Measurements from ENCODE around the gene ZNF646. TPM values are rescaled to one million over a fixed set of nuclear protein-coding genes. Genes with fewer than 3 reads are reported as not detected.

ZNF646 gene
- total and polyA plus RNA-seq, 2 of the 13 experiments (the other 11 are each of a cell fraction or from before 2014, with no cell fraction given) = 3.4 to 10.9 TPM

- TF ChIP-seq, protein P1, sequence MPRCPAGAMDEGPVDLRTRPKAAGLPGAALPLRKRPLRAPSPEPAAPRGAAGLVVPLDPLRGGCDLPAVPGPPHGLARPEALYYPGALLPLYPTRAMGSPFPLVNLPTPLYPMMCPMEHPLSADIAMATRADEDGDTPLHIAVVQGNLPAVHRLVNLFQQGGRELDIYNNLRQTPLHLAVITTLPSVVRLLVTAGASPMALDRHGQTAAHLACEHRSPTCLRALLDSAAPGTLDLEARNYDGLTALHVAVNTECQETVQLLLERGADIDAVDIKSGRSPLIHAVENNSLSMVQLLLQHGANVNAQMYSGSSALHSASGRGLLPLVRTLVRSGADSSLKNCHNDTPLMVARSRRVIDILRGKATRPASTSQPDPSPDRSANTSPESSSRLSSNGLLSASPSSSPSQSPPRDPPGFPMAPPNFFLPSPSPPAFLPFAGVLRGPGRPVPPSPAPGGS (CRISPR knock-in tag; IDR thresholded peaks at IDR 0.05) = peak; percentile 91
- no peak for TF ChIP-seq ATM (IDR thresholded peaks at IDR 0.05; ENCODE audit: borderline replicate concordance)
- no peak; the same call in 1 of the 2 replicates for TF ChIP-seq ARID3A (IDR thresholded peaks at IDR 0.05; ENCODE audit: low read depth, low read length)
- TF ChIP-seq ZNF33B (CRISPR knock-in tag; IDR thresholded peaks at IDR 0.05) = peak; percentile 98
- TF ChIP-seq POLR2AphosphoS5 (IDR thresholded peaks at IDR 0.05; ENCODE audit: low read depth, low read length) = peak; percentile 89
- TF ChIP-seq, protein P2, sequence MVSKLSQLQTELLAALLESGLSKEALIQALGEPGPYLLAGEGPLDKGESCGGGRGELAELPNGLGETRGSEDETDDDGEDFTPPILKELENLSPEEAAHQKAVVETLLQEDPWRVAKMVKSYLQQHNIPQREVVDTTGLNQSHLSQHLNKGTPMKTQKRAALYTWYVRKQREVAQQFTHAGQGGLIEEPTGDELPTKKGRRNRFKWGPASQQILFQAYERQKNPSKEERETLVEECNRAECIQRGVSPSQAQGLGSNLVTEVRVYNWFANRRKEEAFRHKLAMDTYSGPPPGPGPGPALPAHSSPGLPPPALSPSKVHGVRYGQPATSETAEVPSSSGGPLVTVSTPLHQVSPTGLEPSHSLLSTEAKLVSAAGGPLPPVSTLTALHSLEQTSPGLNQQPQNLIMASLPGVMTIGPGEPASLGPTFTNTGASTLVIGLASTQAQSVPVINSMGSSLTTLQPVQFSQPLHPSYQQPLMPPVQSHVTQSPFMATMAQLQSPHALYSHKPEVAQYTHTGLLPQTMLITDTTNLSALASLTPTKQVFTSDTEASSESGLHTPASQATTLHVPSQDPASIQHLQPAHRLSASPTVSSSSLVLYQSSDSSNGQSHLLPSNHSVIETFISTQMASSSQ (IDR thresholded peaks at IDR 0.05; ENCODE audit: low read depth) = peak; percentile 41; the same call in 1 of the 2 replicates
- TF ChIP-seq, protein P2 (CRISPR knock-in tag; IDR thresholded peaks at IDR 0.05; ENCODE audit: borderline replicate concordance) = peak; percentile 67; the same call in 1 of the 2 replicates
- no peak; the same call in none of the 2 replicates for TF ChIP-seq POGZ (CRISPR knock-in tag; IDR thresholded peaks at IDR 0.05)
- peak; percentile 92; the same call in 1 of the 2 replicates for TF ChIP-seq ZNF501 (CRISPR knock-in tag; IDR thresholded peaks at IDR 0.05)
- peak; percentile 90 for TF ChIP-seq ERF (CRISPR knock-in tag; IDR thresholded peaks at IDR 0.05)
- peak; percentile 89 for TF ChIP-seq ZNF335 (CRISPR knock-in tag; IDR thresholded peaks at IDR 0.05)
- TF ChIP-seq, protein P3, sequence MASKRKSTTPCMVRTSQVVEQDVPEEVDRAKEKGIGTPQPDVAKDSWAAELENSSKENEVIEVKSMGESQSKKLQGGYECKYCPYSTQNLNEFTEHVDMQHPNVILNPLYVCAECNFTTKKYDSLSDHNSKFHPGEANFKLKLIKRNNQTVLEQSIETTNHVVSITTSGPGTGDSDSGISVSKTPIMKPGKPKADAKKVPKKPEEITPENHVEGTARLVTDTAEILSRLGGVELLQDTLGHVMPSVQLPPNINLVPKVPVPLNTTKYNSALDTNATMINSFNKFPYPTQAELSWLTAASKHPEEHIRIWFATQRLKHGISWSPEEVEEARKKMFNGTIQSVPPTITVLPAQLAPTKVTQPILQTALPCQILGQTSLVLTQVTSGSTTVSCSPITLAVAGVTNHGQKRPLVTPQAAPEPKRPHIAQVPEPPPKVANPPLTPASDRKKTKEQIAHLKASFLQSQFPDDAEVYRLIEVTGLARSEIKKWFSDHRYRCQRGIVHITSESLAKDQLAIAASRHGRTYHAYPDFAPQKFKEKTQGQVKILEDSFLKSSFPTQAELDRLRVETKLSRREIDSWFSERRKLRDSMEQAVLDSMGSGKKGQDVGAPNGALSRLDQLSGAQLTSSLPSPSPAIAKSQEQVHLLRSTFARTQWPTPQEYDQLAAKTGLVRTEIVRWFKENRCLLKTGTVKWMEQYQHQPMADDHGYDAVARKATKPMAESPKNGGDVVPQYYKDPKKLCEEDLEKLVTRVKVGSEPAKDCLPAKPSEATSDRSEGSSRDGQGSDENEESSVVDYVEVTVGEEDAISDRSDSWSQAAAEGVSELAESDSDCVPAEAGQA (IDR thresholded peaks at IDR 0.05; ENCODE audit: low read depth) = peak; percentile 89
- TF ChIP-seq, protein P3 (CRISPR knock-in tag; IDR thresholded peaks at IDR 0.05; ENCODE audit: borderline replicate concordance) = no peak
- TF ChIP-seq PHF21A (CRISPR knock-in tag; IDR thresholded peaks at IDR 0.05) = peak; percentile 85; the same call in 1 of the 2 replicates
- no peak for TF ChIP-seq SYNCRIP (IDR thresholded peaks at IDR 0.05; ENCODE audit: insufficient read depth, low read depth, low read length)
- peak; percentile 49; the same call in 1 of the 2 replicates for TF ChIP-seq ZNF768 (CRISPR knock-in tag; IDR thresholded peaks at IDR 0.05)
Measured at GRCh38 chr16:31073970-31074813, at the start of gene ZNF646, which contains the start of gene ZNF668 (continued).
